GM19238 (cell line): Measurements from ENCODE around the gene ESR2.
"Not testable (repeated sequence)": the region's sequence is repeated elsewhere in the genome, so short reads cannot be mapped to it uniquely, and the experiment has no call there.

Source experiments
- DNase-seq: peaks from one replicate; pipeline ENCODE4 v3.0.0; 2011; ENCODE audit warnings: low spot score; ENCODE audit not compliant: insufficient read length

The ESR2 gene

GRCh38 chr14:64147126-64147790 is 146.9 kb downstream of the ESR2 start:
- no peak for DNase-seq

- no peak for DNase-seq
Measured at GRCh38 chr14:64137657-64138290, 156.4 kb downstream of the ESR2 start.

GRCh38 chr14:64126548-64126947 is 167.6 kb downstream of the ESR2 start:
- no peak for DNase-seq

GRCh38 chr14:64125270-64125669 is 168.9 kb downstream of the ESR2 start:
- DNase-seq: no peak

- no peak for DNase-seq
Measured at GRCh38 chr14:64123241-64123822, 170.8 kb downstream of the ESR2 start.

GRCh38 chr14:64119980-64120379 is 174.2 kb downstream of the ESR2 start:
- no peak for DNase-seq

- DNase-seq: no peak
Measured at GRCh38 chr14:64119500-64119899, 174.7 kb downstream of the ESR2 start.

GRCh38 chr14:64118892-64119291 is 175.3 kb downstream of the ESR2 start:
- DNase-seq: no peak

GRCh38 chr14:64118403-64118742 is 175.8 kb downstream of the ESR2 start:
- not testable (repeated sequence) for DNase-seq

- DNase-seq: no peak
Measured at GRCh38 chr14:64117671-64118402, 176.3 kb downstream of the ESR2 start.

- DNase-seq: no peak
Measured at GRCh38 chr14:64115401-64115800, 178.8 kb downstream of the ESR2 start.

- no peak for DNase-seq
Measured at GRCh38 chr14:64114796-64115195, 179.4 kb downstream of the ESR2 start.

- DNase-seq: no peak
Measured at GRCh38 chr14:64114166-64114565, 180.0 kb downstream of the ESR2 start.

GRCh38 chr14:64112867-64113678 is 181.1 kb downstream of the ESR2 start:
- DNase-seq: no peak

GRCh38 chr14:64110802-64111201 is 183.4 kb downstream of the ESR2 start:
- no peak for DNase-seq

- no peak for DNase-seq
Measured at GRCh38 chr14:64109819-64110554, 184.2 kb downstream of the ESR2 start.

- DNase-seq: no peak
Measured at GRCh38 chr14:64107438-64107837, 186.7 kb downstream of the ESR2 start.

- DNase-seq: no peak
Measured at GRCh38 chr14:64098120-64098519, 196.1 kb downstream of the ESR2 start.

- DNase-seq: no peak
Measured at GRCh38 chr14:64095620-64096019, 198.6 kb downstream of the ESR2 start.

GRCh38 chr14:64092940-64093339 is 201.2 kb downstream of the ESR2 start:
- DNase-seq: no peak

GRCh38 chr14:64092338-64092737 is 201.8 kb downstream of the ESR2 start:
- no peak for DNase-seq
